ENCODE measurements around the gene CARD10.

Gene CARD10

GRCh38 chr22:37525746-37526350 lies 6.6 kb upstream of the CARD10 start:
- no peak for DNase-seq (ENCODE audit: low read depth in 2 of 2)

- no peak for DNase-seq (ENCODE audit: low read depth in 2 of 2)
Observed at GRCh38 chr22:37525073-37525745, 6.0 kb upstream of the CARD10 start.

- DNase-seq (ENCODE audit: low read depth in 2 of 2): no peak
Observed at GRCh38 chr22:37522482-37522881, 3.3 kb upstream of the CARD10 start.

GRCh38 chr22:37521236-37521739 lies 2.1 kb upstream of the CARD10 start:
- DNase-seq (ENCODE audit: low read depth in 2 of 2): no peak

DNA sequence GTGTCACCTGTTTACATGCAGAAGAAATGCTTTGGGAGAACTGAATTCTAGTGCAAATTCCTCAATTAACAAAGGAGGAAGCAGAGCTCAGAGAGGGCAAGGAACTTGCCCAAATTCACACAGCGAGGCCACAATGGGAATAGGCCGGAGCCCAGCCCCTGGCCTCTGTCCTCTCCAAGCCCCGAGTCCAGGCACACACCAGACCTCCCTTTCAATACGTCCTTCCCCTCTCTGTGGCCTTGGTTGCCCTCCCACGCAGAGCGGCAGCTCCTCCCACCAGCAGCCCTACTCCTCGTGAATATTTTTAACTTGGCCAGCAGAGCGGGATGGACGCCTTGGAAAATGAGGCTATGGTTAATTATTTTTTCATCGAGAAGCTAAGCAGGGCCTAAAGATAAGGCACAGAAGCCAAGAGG lies 1.6 kb upstream of the CARD10 start:
- DNase-seq (ENCODE audit: low read depth in 2 of 2): no peak

DNA sequence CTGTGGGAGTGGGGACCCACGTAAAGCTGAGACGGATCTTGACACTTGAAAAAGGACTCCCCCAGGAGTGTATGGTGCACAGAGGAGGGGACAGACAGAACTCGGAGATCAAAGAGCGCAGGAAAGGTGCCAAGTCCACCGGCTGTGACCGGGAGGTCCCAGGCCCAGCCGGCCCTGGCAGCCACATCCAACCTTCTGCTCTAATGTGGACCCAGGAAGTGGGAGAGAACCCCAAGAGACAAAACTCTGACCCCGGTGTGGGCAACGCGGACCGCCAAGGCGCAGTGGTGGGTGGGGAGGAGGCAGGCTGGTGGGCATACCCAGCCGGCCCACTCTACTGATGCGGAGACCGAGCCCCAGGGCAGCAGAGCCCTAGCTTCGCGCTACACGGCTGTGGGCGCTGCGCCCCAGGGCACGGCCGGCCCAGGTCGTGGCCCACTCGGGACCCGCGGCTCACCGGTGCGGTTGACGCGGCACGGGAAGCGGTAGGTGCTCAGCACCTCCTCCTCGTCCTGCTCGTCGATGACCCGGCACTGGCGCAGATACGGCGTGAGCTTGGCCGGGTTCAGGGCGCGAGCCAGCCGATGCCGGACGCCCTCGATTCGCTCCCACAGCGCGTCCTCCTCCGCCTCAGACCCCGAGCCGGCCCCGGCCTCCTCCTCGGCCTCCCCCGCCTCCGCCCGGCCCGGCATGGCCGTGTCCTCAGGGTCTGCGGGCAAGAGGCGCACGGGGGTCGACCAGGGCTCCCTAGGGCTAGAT lies 527 bp downstream of the CARD10 start:
- no peak for DNase-seq (ENCODE audit: low read depth in 2 of 2)

GRCh38 chr22:37517826-37518450 lies 1.3 kb downstream of the CARD10 start:
- DNase-seq (ENCODE audit: low read depth in 2 of 2): no peak

- no peak for DNase-seq (ENCODE audit: low read depth in 2 of 2)
Observed at GRCh38 chr22:37516456-37516855, 2.8 kb downstream of the CARD10 start.

GRCh38 chr22:37515901-37516300 lies 3.3 kb downstream of the CARD10 start:
- no peak for DNase-seq (ENCODE audit: low read depth in 2 of 2)

GRCh38 chr22:37514526-37515051 lies 4.6 kb downstream of the CARD10 start:
- no peak for DNase-seq (ENCODE audit: low read depth in 2 of 2)

DNA sequence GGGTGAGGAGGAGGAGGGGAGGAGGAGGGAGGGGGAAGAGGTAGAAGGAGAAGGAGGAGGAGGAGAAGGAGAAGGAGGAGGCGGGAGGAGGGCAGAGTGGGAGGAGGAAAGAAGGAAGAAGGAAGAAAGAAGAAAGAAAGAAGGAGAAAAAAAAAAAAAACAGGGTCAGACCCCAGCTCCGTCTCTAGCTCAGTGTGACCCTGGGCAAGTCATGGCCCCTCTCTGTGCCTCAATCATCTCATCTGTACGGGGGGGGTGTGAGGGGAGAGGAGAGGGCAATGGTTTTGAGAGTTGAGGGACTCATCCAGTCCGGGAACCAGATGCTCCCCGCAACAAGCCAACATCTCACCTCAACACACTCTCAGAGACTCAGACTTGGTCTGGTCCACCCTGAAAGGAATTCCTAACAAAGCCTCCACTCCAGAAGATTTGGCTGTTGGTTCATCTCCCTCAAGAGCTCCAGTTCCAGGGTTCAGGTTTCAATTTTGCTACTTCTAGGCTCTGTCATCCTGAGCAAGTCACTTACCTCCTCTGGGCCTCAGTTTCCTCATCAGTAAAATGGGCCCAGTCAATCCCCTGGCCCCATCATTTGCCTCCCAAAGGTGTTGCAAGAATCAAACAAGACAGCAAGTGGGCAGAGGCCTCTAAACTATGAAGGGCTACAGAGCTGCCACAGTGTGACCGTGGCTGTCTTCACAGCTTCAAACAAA lies 7.7 kb downstream of the CARD10 start:
- DNase-seq (ENCODE audit: low read depth in 2 of 2): no peak

DNA sequence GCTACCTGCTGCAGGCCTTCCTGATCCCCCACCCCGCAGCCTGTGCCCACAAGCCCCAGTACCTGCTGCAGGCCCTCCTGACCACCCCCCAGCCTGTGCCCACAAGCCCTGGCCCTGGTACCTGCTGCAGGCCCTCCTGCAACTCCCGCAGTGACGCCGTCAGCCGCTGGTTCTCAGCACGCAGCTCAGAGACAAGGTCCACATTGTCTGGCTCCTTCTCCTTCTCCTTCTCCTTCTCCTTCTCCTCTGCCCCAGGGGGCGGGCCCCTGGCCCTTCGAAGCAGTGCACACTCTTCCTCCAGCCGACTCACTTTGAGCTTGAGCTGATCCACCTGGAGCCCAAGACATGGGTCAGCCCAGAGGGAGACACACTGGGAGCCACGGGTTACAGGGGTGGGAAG lies 9.1 kb downstream of the CARD10 start:
- DNase-seq (ENCODE audit: low read depth in 2 of 2): no peak

GRCh38 chr22:37509059-37509860 lies 10.0 kb downstream of the CARD10 start:
- DNase-seq (ENCODE audit: low read depth in 2 of 2): no peak

DNA sequence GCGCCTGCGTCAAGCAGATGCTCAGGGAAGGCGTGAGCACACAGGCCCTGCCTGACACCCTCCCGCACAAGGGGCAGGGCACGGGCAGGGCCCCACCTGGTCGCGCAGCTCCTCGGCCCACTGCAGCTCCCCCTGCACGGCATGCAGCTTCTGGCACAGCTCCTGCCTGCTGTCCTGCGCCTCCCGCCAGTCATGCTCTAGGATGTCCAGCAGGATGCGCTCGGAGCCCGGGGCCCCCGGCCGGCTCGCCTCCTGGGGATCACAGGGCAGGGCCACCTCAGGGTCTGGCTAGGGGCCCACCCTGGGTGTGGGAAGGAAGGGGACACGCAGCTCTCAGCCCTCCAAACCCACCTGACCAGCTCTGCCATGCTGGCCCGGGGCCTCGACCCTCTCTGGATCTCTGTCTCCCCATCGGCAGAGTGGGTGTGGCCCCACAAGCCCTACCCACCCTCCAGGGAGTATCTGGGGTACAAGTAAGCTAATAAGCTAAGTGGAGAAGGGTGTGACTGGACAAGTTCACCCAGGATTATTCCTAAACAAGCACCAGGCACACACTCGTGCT lies 10.7 kb downstream of the CARD10 start:
- DNase-seq (ENCODE audit: low read depth in 2 of 2): no peak

DNA sequence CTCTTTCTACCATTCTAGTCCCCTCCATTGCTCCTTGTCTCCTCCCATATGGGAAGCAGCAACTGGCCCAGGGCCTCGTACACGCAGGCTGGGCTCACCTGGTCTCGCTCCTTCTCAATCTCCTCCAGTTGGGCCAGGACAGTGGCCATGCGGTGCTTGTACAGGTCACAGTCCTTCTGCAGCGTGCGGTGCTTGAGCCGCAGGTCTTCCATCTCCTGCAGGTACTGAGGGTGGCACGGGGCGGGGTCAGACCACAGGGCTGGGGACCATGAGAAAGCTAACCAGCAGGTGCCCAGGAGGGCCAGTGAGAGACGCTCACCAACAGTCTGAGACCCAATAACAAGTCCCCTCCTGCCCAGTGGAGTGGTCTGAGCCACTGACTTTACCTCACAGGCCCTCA lies 11.5 kb downstream of the CARD10 start:
- no peak for DNase-seq (ENCODE audit: low read depth in 2 of 2)

DNA sequence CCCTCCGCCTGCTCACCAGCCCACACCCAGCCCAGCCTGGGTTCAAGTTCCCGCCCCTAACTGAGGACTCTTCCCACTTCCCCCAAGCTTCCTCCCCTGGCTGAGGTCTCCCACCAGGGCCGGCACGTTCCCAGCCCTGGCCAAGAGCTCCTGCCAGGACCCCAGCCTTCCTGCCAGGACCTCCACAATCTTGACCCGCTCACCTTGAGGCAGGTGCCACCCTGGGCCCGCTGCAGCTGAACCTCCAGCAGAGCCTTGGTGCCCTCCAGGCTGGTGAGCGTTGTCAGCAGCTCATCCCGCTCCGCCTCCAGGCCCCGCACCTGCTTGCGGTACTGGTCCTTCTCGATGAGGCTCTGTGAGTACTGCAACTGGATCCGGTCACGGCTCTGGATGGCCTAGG lies 13.2 kb downstream of the CARD10 start:
- no peak for DNase-seq (ENCODE audit: low read depth in 2 of 2)

DNA sequence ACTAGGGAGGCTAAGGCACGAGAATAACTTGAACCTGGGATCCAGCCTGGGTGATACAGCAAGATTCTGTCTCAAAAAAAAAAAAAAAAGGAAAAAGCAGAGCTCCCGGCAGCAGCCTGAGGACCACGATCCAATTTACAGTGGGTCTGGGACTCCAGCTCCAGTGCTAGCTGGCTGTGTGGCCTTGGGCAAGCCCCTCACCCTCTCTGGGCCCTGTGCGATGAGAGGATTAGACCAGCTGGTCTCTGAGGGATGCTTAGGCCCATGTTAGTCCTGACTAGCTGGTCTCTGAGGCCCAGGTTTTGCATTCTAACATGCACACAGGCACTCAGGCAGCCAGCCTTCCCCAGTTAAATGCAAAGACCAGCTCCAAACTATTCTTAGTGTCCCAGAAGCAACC lies 13.7 kb downstream of the CARD10 start:
- DNase-seq (ENCODE audit: low read depth in 2 of 2): no peak

GRCh38 chr22:37504964-37505363 lies 14.3 kb downstream of the CARD10 start:
- no peak for DNase-seq (ENCODE audit: low read depth in 2 of 2)

GRCh38 chr22:37503850-37504249 lies 15.4 kb downstream of the CARD10 start:
- no peak for DNase-seq (ENCODE audit: low read depth in 2 of 2)

GRCh38 chr22:37503183-37503683 lies 16.0 kb downstream of the CARD10 start:
- DNase-seq (ENCODE audit: low read depth in 2 of 2): no peak
